GM19372 (cell line): ENCODE results near the gene EMILIN1.
"Not testable (repeated sequence)": the region's sequence is repeated elsewhere in the genome, so short reads cannot be mapped to it uniquely, and the experiment has no call there.

Experiments
- ATAC-seq: cut with Tn5 transposase; IDR thresholded peaks from one replicate; pipeline ENCODE4 v1.9.1; 2021; ENCODE audit warnings: mild to moderate bottlenecking, low read depth, moderate library complexity; ENCODE audit not compliant: unreplicated experiment

EMILIN1 gene

GRCh38 chr2:27092696-27093429, 14.4 kb downstream of the EMILIN1 start:
- ATAC-seq, result no peak

- no peak for ATAC-seq
These were observed 15.3 kb downstream of the EMILIN1 start for GRCh38 chr2:27093430-27094352.

GRCh38 chr2:27094353-27094984, 16.1 kb downstream of the EMILIN1 start:
- no peak for ATAC-seq

- ATAC-seq, result no peak
These were observed 17.0 kb downstream of the EMILIN1 start for GRCh38 chr2:27095427-27095744.

GRCh38 chr2:27095745-27096651, 17.6 kb downstream of the EMILIN1 start:
- ATAC-seq, result peak; percentile 53

GRCh38 chr2:27096748-27097297, 18.4 kb downstream of the EMILIN1 start:
- ATAC-seq, result no peak

DNA sequence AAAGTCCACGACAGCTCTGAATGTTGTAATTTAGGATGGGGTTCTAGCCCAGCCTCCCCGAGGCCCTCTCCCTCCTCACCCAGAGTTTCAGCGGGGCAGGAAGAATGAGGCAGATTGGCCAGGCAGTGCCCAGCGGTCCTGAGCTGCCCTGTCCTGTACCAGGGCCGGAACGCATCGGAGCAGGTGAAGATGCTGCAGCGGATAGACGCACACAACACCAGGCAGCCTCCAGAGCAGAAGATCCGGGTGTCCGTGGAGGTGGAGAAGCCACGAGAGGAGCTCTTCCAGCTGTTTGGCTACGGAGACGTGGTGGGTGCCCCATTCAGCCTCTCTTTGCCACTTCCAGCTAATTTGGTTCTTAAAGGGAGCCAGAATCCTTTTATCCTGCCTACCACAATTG, 18.9 kb downstream of the EMILIN1 start:
- no peak for ATAC-seq

- ATAC-seq, result no peak
These were observed 21.0 kb downstream of the EMILIN1 start for GRCh38 chr2:27099334-27099955.

DNA sequence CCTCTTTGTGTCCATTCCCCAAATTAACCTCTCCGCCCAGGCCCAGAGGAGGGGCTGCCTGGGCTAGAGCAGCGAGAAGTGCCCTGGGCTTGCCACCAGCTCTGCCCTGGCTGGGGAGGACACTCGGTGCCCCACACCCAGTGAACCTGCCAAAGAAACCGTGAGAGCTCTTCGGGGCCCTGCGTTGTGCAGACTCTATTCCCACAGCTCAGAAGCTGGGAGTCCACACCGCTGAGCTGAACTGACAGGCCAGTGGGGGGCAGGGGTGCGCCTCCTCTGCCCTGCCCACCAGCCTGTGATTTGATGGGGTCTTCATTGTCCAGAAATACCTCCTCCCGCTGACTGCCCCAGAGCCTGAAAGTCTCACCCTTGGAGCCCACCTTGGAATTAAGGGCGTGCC, 21.6 kb downstream of the EMILIN1 start:
- no peak for ATAC-seq

DNA sequence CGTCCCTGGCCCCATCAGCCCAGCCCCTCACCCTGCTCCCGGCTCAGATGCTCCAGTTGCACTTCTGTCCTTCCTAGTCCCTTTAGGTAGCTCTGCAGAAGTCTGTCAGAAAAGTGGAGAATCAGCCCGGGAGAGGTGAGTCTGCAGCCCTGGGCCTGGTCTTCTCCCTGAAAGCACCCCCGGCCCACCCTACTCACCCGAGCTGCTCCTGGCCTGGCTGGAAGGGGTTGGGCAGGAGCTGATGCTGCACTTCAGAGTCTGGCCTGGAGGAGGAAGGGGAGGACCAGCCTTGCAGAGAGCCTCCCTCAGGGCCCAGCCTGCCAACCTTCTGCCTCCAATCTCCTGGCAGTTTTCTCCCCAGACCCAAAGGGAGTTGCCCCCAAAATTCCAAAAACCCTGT, 23.9 kb downstream of the EMILIN1 start:
- ATAC-seq, result no peak

DNA sequence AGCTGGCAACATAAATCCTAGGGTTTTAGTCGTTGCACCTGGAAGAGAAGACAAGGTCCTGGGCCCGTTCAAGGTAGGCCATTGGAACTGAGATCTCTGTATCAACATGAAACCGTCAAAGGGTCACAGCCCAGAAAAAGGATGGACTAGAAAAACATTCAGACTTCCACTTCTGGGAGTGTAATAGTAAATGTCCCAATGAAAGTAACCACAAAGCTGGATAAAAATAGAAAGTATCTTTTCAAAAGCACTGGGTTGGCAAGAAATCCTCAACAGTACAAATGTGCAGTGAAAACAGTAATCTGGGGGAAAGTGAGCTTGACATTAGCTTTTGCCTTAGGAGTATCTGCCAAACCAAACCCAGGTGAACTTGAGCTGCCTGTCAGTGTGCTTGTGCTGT, 27.6 kb downstream of the EMILIN1 start:
- no peak for ATAC-seq

DNA sequence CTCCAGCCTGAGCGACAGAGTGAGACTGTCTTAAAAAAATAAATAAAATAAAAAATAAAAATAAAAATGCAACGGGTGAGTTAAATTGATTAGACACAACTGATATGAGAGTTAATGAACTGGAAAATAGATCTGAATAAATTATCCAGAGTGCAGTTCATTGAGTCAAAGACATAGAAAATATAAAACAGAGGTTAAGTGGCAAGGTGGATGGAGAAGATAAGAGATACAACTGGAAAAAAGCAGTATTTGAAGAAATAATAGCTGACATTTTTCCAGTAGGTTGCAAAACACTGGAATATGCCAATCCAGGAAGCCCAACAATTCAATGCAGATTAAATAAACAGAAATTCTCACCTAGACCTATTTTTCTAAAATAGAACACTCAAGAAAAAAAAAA, 29.8 kb downstream of the EMILIN1 start:
- ATAC-seq, result no peak

- ATAC-seq, result no peak
These were observed 30.7 kb downstream of the EMILIN1 start for GRCh38 chr2:27109083-27109482.

DNA sequence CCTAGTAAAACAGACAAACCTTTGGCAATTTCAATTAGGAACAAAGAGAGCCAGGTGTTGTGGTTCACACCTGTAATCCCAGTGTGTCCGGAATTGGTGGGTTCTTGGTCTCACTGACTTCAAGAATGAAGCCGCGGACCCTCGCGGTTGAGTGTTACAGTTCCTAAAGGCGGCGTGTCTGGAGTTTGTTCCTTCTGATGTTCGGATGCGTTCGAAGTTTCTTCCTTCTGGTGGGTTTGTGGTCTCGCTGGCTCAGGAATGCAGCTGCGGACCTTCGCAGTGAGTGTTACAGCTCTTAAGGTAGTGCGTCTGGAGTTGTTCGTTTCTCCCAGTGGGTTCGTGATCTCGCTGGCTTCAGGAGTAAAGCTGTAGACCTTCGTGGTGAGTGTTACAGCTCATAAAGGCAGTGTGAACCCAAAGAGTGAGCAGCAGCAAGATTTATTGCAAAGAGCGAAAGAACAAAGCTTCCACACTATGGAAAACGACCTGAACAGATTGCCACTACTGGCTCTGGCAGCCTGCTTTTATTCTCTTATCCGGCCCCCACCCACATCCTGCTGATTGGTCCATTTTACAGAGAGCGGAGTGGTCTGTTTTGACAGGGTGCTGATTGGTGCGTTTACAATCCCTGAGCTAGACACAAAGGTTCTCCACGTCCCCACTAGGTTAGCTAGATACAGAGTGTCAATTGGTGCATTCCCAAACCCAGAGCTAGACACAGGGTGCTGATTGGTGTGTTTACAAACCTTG, 32.4 kb downstream of the EMILIN1 start:
- ATAC-seq, result not testable (repeated sequence)

DNA sequence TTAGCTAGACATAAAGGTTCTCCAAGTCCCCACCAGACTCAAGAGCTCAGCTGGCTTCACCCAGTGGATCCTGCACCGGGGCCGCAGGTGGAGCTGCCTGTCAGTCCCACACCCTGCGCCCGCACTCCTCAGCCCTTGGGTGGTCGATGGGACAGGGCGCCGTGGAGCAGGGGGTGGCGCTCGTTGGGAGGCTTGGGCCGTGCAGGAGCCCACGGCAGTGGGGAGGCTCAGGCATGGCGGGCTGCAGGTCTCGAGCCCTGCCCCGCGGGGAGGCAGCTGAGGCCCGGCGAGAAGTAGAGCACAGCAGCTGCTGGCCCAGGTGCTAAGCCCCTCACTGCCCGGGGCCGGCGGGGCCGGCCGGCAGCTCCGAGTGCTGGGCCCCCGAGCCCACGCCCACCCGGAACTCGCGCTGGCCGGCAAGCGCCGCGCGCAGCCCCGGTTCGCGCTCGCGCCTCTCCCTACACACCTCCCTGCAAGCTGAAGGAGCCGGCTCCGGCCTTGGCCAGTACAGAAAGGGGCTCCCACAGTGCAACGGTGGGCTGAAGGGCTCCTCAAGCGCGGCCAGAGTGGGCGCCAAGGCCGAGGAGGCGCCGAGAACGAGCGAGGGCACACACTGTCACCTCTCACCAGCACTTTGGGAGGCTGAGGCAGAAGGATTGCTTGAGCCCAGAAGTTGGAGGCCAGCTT, 33.1 kb downstream of the EMILIN1 start:
- not testable (repeated sequence) for ATAC-seq

DNA sequence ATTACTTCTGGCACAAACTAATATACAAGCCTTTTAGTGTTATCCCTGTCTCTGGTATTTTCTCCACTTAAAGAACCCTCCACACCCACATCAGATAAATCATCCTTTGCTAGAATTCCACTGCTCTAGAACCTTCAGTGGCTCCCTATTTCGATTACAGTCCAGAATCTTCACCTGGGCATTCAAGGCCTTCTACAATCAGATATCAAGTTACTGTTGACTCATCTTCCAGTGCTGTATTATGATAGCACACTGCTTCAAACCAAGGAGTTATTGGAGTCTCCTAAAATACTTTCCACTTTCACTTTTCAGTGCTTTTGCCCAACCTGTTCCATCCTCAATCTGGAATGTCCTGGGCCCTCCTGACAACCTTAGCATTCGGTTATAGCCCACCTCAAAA, 37.1 kb downstream of the EMILIN1 start:
- ATAC-seq, result no peak

- no peak for ATAC-seq
These were observed 39.6 kb downstream of the EMILIN1 start for GRCh38 chr2:27117995-27118524.
